HCT116 (cell line): ENCODE data around the gene B3GNT5. TPM values are rescaled to one million over a fixed set of nuclear protein-coding genes. Genes with fewer than 3 reads are reported as not detected.

Experiments used
- ATAC-seq: fragments of 200-7000 bp; cut with Tn5 transposase; 2 replicates; pipeline ENCODE4 v1.9.1; 2020; ENCODE audit warnings: mild to moderate bottlenecking, moderate library complexity
- BruUV-seq: library from RNA; stranded (reverse); fragments of 400-500 nt; replicated peaks from 2 replicates; lab custom pipeline; 2021; lab: Mats Ljungman, UMichigan
- CTCF ChIA-PET: fragments of 300-600 bp; sonication (Branson Sonifier 250); formaldehyde crosslinking; loops from one replicate; lab custom pipeline; 2021; ENCODE audit warnings: antibody characterized with exemption; lab: Charles Lee
- POLR2A ChIA-PET: fragments of 300-600, 350-600 bp; sonication (Branson Sonifier 250); formaldehyde crosslinking; loops from one replicate; lab custom pipeline; 2021; ENCODE audit warnings: antibody characterized with exemption; lab: Charles Lee
- RAD21 ChIA-PET, 2 experiments: fragments of 300-600 bp; sonication (Branson Sonifier 250); formaldehyde crosslinking; loops; one replicate each; lab custom pipeline; 2023; ENCODE audit warnings: low total read pairs in 2 of 2; ENCODE audit not compliant: uncharacterized antibody in 2 of 2, unreplicated experiment in 2 of 2, low non-redundant PET in 1 of 2; lab: Charles Lee
- DNase-seq: peaks from one replicate; pipeline ENCODE4 v3.0.0-alpha.2; 2010; ENCODE audit warnings: low read depth, low spot score
- H2AFZ ChIP-seq: fragments of 200-600 bp; shearing (Covaris generic), sonication (generic); 2 replicates; pipeline ENCODE4 v1.6.1; 2017; ENCODE audit warnings: low read depth, mixed run types, mixed read lengths, antibody characterized with exemption, low read length; ENCODE audit not compliant: poor library complexity, severe bottlenecking
- H3K27ac ChIP-seq: 2 replicates; pipeline ENCODE4 v1.5.1; 2012; ENCODE audit warnings: low read depth, low read length
- H3K27me3 ChIP-seq: fragments of 200-600 bp; sonication (generic); 2 replicates; pipeline ENCODE4 v1.6.1; 2016; ENCODE audit warnings: mixed run types, low read length, mixed read lengths; ENCODE audit not compliant: insufficient read depth
- H3K36me3 ChIP-seq, 2 experiments: fragments of 200-500 bp in 1 of 2; fragments of 200-600 bp in 1 of 2; sonication (Bioruptor generic) in 1 of 2; sonication (generic) in 1 of 2; 2 replicates each; pipeline versions ENCODE4 v1.5.1 to v1.6.1; 2014 to 2016; ENCODE audit warnings: low read length in 2 of 2, inconsistent platforms in 1 of 2, mixed read lengths in 1 of 2, mixed run types in 1 of 2; ENCODE audit not compliant: insufficient read depth in 2 of 2, control insufficient read depth in 1 of 2
- H3K4me1 ChIP-seq, 2 experiments: fragments of 200-600 bp in 1 of 2; sonication (generic) in 1 of 2; 2 replicates each; pipeline versions ENCODE4 v1.5.1 to v1.6.1; 2012 to 2017; ENCODE audit warnings: low read length in 2 of 2, inconsistent platforms in 1 of 2, mild to moderate bottlenecking in 1 of 2, mixed read lengths in 1 of 2, mixed run types in 1 of 2, moderate library complexity in 1 of 2; ENCODE audit not compliant: insufficient read depth in 2 of 2, control insufficient read depth in 1 of 2
- H3K4me2 ChIP-seq: fragments of 200-600 bp; sonication (generic); 2 replicates; pipeline ENCODE4 v1.6.1; 2017; ENCODE audit warnings: mixed run types, low read length, mixed read lengths
- H3K4me3 ChIP-seq, 2 experiments: fragments of 200-600 bp in 1 of 2; sonication (generic) in 1 of 2; replicated peaks in 1 of 2; 2 replicates each; pipeline ENCODE4 v1.5.1; 2011 to 2016; ENCODE audit warnings: low read length in 2 of 2, control low read depth in 1 of 2, low read depth in 1 of 2, mild to moderate bottlenecking in 1 of 2, mixed read lengths in 1 of 2, mixed run types in 1 of 2
- H3K79me2 ChIP-seq: fragments of 200-600 bp; sonication (generic); 2 replicates; pipeline ENCODE4 v1.6.1; 2017; ENCODE audit warnings: mild to moderate bottlenecking, mixed run types, low read length, moderate library complexity, mixed read lengths; ENCODE audit not compliant: insufficient read depth
- H3K9ac ChIP-seq: fragments of 200-600 bp; sonication (generic); 2 replicates; pipeline ENCODE4 v1.6.1; 2016; ENCODE audit warnings: low read length, mixed read lengths
- H3K9me2 ChIP-seq: fragments of 200-600 bp; sonication (generic), shearing (Covaris generic); 2 replicates; pipeline ENCODE4 v1.6.1; 2017; ENCODE audit warnings: mixed run types, mild to moderate bottlenecking, moderate library complexity; ENCODE audit not compliant: insufficient read depth
- H3K9me3 ChIP-seq, 2 experiments: fragments of 200-500 bp in 1 of 2; fragments of 200-600 bp in 1 of 2; sonication (Bioruptor generic) in 1 of 2; sonication (generic) in 1 of 2; 2 replicates each; pipeline ENCODE4 v1.6.1; 2014 to 2017; ENCODE audit warnings: low read length in 2 of 2, mixed read lengths in 2 of 2, inconsistent platforms in 1 of 2, low read depth in 1 of 2, mild to moderate bottlenecking in 1 of 2, mixed run types in 1 of 2, moderate library complexity in 1 of 2; ENCODE audit not compliant: control insufficient read depth in 1 of 2, insufficient read depth in 1 of 2
- H4K20me1 ChIP-seq: fragments of 200-600 bp; sonication (generic), shearing (Covaris generic); 2 replicates; pipeline ENCODE4 v1.6.1; 2017; ENCODE audit warnings: mixed run types, mild to moderate bottlenecking, moderate library complexity; ENCODE audit not compliant: insufficient read depth
- CBX3 ChIP-seq: IDR thresholded peaks from 2 replicates; pipeline ENCODE4 v1.6.1; 2012; ENCODE audit warnings: low read depth
- CEBPB ChIP-seq: IDR thresholded peaks from 2 replicates; pipeline ENCODE4 v1.6.1; 2012; ENCODE audit warnings: low read depth
- CTCF ChIP-seq, 3 experiments: fragments of 200-600 bp in 1 of 3; sonication (generic) in 1 of 3; IDR thresholded peaks in 2 of 3; conservative IDR thresholded peaks in 1 of 3; 2 replicates each; pipeline ENCODE4 v1.5.1; 2012 to 2017; ENCODE audit warnings: low read depth in 2 of 3, low read length in 2 of 3, antibody characterized with exemption in 1 of 3, borderline replicate concordance in 1 of 3, control low read depth in 1 of 3, mild to moderate bottlenecking in 1 of 3, mixed read lengths in 1 of 3, mixed run types in 1 of 3, moderate library complexity in 1 of 3; ENCODE audit not compliant: insufficient read depth in 1 of 3
- EGR1 ChIP-seq: IDR thresholded peaks from 2 replicates; pipeline ENCODE4 v1.6.1; 2012; ENCODE audit warnings: low read depth
- EZH2 ChIP-seq: fragments of 200-600 bp; sonication (generic); IDR thresholded peaks from 2 replicates; pipeline ENCODE4 v1.6.1; 2017; ENCODE audit warnings: antibody characterized with exemption, mixed run types
- EZH2phosphoT487 ChIP-seq: fragments of 200-600 bp; IDR thresholded peaks from 2 replicates; pipeline ENCODE4 v1.6.1; 2018; ENCODE audit warnings: antibody characterized with exemption, borderline replicate concordance
- MAX ChIP-seq: IDR thresholded peaks from 2 replicates; pipeline ENCODE4 v1.6.1; 2012
- RAD21 ChIP-seq: IDR thresholded peaks from 2 replicates; pipeline ENCODE4 v1.6.1; 2012; ENCODE audit warnings: low read depth, mild to moderate bottlenecking
- SIN3A ChIP-seq: IDR thresholded peaks from 2 replicates; pipeline ENCODE4 v1.6.1; 2012; ENCODE audit warnings: low read depth
- SRF ChIP-seq: IDR thresholded peaks from 2 replicates; pipeline ENCODE4 v1.6.1; 2012; ENCODE audit warnings: low read depth
- YY1 ChIP-seq: IDR thresholded peaks from 2 replicates; pipeline ENCODE4 v1.6.1; 2011; ENCODE audit warnings: low read length, low read depth, moderate library complexity, mild to moderate bottlenecking; ENCODE audit not compliant: insufficient replicate concordance; ENCODE audit errors: extremely low read depth
- ZFX ChIP-seq: fragments of 450-650 bp; IDR thresholded peaks from 2 replicates; pipeline ENCODE4 v1.6.1; 2017
- ZNF274 ChIP-seq: fragments of 200-500 bp; sonication (Bioruptor generic); IDR thresholded peaks from 2 replicates; pipeline ENCODE4 v1.6.1; 2014; ENCODE audit warnings: mild to moderate bottlenecking, low read depth, low read length, inconsistent platforms
- intact Hi-C: fragments of 100-400 bp; cut with micrococcal nuclease; formaldehyde crosslinking; loops from 2 replicates; pipeline ENCODE4 v1.10.0; 2022
- total RNA-seq: library from RNA; stranded (reverse); gene quantifications from one replicate; pipeline ENCODE4 v1.2.1, GENCODE V29; 2021; ENCODE audit not compliant: unreplicated experiment

The B3GNT5 gene
- total RNA-seq, 1 experiment from 2014 or later: 25.3 TPM

- BruUV-seq: no TSS peak
- TF ChIP-seq EZH2 (no peak), EZH2phosphoT487 (no peak), CEBPB (no peak)
- ATAC-seq: no peak
- Histone ChIP-seq H3K4me1 (peaks cover 0 to 6% of the 10 kb centered on the region in 2 experiments; a peak in 3 of 4 replicates), H3K9me3 (no peaks in the 10 kb centered on the region), H3K79me2 (no peaks in the 10 kb centered on the region), H3K9me2 (no peaks in the 10 kb centered on the region), H4K20me1 (no peaks in the 10 kb centered on the region; the same call in 1 of the 2 replicates), H3K4me3 (no peak overlapping the region), H3K9ac (no peak overlapping the region), H3K4me2 (no peak overlapping the region), H2AFZ (no peak overlapping the region), H3K36me3 (no peaks in the 10 kb centered on the region), H3K27me3 (no peaks in the 10 kb centered on the region), H3K27ac (no peak overlapping the region)
- DNase-seq: no peak
- RAD21 ChIA-PET: no interaction called here
- CTCF ChIA-PET: no interaction called here
- intact Hi-C loops: no loop called here
- POLR2A ChIA-PET: no interaction called here
Observed at GRCh38 chr3:183317271-183317670, 64.2 kb downstream of the B3GNT5 start.

- no peak overlapping the region for H3K9ac ChIP-seq
- TF ChIP-seq ZFX (no peak), EGR1 (no peak), YY1 (no peak), EZH2phosphoT487 (no peak), ZNF274 (no peak), SIN3A (no peak), SRF (no peak), RAD21 (no peak), CTCF (IDR thresholded peaks at IDR 0.05 in 2 of 3, conservative IDR thresholded peaks at IDR 0.05 in 1 of 3; ENCODE audit: borderline replicate concordance in 1 of 3, insufficient read depth in 1 of 3, low read depth in 2 of 3, low read length in 2 of 3) (no peak), MAX (no peak), CBX3 (no peak)
- DNase-seq (no peak), ATAC-seq (no peak)
- H3K4me3 ChIP-seq: no peak overlapping the region
- RAD21 ChIA-PET: no interaction called here
- no peak overlapping the region for H2AFZ ChIP-seq
- no peak overlapping the region for H3K4me2 ChIP-seq
- no peaks in the 10 kb centered on the region for H3K9me3 ChIP-seq
- H3K36me3 ChIP-seq: no peaks in the 10 kb centered on the region
- H4K20me1 ChIP-seq: no peaks in the 10 kb centered on the region; the same call in 1 of the 2 replicates
- H3K4me1 ChIP-seq: peaks cover 0 to 6% of the 10 kb centered on the region in 2 experiments; a peak in 3 of 4 replicates
- H3K9me2 ChIP-seq: no peaks in the 10 kb centered on the region
- POLR2A ChIA-PET: no interaction called here
- BruUV-seq: no TSS peak
- no peaks in the 10 kb centered on the region for H3K79me2 ChIP-seq
- CTCF ChIA-PET: no interaction called here
- no peaks in the 10 kb centered on the region for H3K27me3 ChIP-seq
- intact Hi-C loops: no loop called here
- no peak overlapping the region for H3K27ac ChIP-seq
Observed at GRCh38 chr3:183317886-183318865, 65.1 kb downstream of the B3GNT5 start.
